ENCODE data around the gene SCAMP4. TPM values are rescaled to one million over a fixed set of nuclear protein-coding genes. Genes with fewer than 3 reads are reported as not detected.

Gene SCAMP4
- total RNA-seq, 6 experiments from 2014 or later: 51.7 to 84.8 (median 58.5) TPM

- Mint-ChIP-seq H3K4me3 (peak overlapping the region; percentile 93), H3K9me3 (no peaks in the 10 kb centered on the region), H3K27me3 (ENCODE audit: insufficient read depth) (no peaks in the 10 kb centered on the region; the same call in 1 of the 2 replicates), H3K27ac (peak overlapping the region; percentile 94), H3K36me3 (ENCODE audit: low read depth) (no peaks in the 10 kb centered on the region; the same call in 1 of the 2 replicates), H3K4me1 (ENCODE audit: low read depth) (peaks cover 12% of the 10 kb centered on the region)
- no peak for TF ChIP-seq CTCF (IDR thresholded peaks at IDR 0.05)
- no peak for DNase-seq
Measured at GRCh38 chr19:1905863-1906375, 720 bp downstream of the SCAMP4 start.

DNA sequence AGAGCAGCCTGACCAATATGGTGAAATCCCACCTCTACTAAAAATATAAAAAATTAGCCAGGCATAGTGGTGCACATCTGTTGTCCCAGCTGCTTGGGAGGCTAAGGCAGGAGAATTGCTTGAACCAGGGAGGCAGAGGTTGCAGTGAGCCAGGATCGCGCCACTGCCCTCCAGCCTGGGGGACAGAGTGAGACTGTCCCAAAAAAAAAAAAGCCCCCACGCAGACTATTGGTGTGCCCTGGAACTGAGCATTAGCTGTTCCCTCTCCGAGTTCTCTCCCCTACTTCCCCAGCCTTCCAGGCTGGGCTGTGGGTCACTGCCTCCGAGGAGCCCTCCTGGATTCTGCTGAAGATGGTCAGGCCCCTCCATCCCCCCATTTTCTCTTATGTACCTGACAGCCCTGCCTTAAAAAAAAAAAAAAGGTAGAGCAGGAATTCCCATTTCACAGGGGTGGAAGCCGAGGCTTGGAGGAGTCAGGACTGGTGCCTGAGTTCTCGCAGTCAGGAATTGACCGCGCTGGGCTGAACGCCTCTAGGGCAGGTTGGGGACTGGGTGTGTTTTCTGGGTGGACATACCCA lies 1.9 kb downstream of the SCAMP4 start:
- Mint-ChIP-seq H3K4me3 (0 out of 2 replicates have a peak overlapping the region, but pooled peaks have one; percentile 24), H3K27ac (no peak overlapping the region), H3K27me3 (ENCODE audit: insufficient read depth) (no peaks in the 10 kb centered on the region; the same call in 1 of the 2 replicates), H3K4me1 (ENCODE audit: low read depth) (peaks cover 12% of the 10 kb centered on the region), H3K36me3 (ENCODE audit: low read depth) (no peaks in the 10 kb centered on the region; the same call in 1 of the 2 replicates), H3K9me3 (no peaks in the 10 kb centered on the region)
- no peak for TF ChIP-seq CTCF (IDR thresholded peaks at IDR 0.05)
- no peak for DNase-seq

DNA sequence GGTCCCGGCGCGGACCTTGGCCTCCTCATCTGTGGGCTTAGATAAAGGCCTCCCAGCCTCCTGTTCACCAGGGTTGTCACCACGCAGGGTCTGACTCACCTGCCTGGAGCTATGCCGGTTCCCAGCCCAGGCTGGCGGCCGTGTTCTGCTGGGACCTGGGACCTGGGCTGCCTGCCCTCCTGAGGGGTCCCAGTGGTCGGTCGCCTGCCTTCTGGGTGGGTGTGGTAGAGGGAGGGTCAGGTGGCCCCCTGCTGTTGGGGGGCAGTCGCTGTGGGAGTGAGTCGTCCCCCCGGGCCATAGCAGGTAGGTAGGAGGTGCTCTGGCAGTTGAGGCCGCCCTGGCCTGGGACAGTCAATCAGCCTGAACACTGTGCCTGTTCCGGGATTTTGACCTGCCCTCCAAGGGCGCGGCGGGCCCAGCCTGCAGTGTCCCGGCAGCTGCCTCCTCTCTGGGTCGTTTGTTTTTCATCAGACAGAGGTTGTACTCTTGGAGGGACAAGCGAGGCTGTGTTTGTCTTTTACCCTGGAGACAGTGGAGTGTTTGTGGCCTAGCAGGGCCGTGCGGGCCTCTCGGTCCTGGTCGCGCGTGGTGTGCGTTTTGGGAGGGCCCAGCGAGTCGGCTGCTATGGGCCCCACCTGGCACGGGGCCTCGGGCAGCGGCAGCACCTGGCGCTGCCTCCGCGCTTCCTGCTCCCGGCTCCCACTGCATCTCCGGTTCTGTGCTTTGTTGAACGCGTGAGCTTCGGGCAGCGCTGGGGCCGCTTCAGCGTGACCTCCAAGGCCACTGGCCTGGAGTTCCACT lies 2.6 kb downstream of the SCAMP4 start:
- TF ChIP-seq CTCF (IDR thresholded peaks at IDR 0.05): no peak
- no peak overlapping the region for H3K4me3 Mint-ChIP-seq
- no peak for DNase-seq
- H3K27me3 Mint-ChIP-seq (ENCODE audit: insufficient read depth): no peaks in the 10 kb centered on the region; the same call in 1 of the 2 replicates
- no peak overlapping the region for H3K27ac Mint-ChIP-seq
- no peaks in the 10 kb centered on the region; the same call in 1 of the 2 replicates for H3K36me3 Mint-ChIP-seq (ENCODE audit: low read depth)
- peaks cover 12% of the 10 kb centered on the region for H3K4me1 Mint-ChIP-seq (ENCODE audit: low read depth)
- H3K9me3 Mint-ChIP-seq: no peaks in the 10 kb centered on the region

- no peaks in the 10 kb centered on the region for H3K9me3 Mint-ChIP-seq
- no peak for DNase-seq
- H3K36me3 Mint-ChIP-seq (ENCODE audit: low read depth): no peaks in the 10 kb centered on the region; the same call in 1 of the 2 replicates
- H3K4me1 Mint-ChIP-seq (ENCODE audit: low read depth): peaks cover 12% of the 10 kb centered on the region
- H3K4me3 Mint-ChIP-seq: no peak overlapping the region
- H3K27me3 Mint-ChIP-seq (ENCODE audit: insufficient read depth): no peaks in the 10 kb centered on the region; the same call in 1 of the 2 replicates
- TF ChIP-seq CTCF (IDR thresholded peaks at IDR 0.05): no peak
- H3K27ac Mint-ChIP-seq: no peak overlapping the region
Measured at GRCh38 chr19:1908364-1908678, 3.1 kb downstream of the SCAMP4 start.

DNA sequence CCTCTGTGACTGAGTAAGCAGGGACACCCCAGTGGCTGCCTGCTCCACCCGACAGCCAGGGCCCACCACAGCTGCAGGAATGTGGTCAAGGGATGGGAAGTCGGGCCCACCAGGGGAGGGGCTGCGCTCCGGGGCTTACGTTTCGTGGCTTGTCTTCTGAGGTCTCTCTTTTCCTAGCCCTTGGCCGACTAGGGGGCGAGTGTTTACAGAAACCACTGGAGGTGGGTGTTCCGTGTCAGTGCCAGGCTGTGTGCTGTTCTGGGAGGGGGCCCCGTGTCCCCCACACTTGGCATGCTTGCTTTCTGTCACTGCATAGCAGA lies 4.5 kb downstream of the SCAMP4 start:
- TF ChIP-seq CTCF (IDR thresholded peaks at IDR 0.05): no peak
- no peak overlapping the region for H3K27ac Mint-ChIP-seq
- no peak for DNase-seq
- no peaks in the 10 kb centered on the region; the same call in 1 of the 2 replicates for H3K36me3 Mint-ChIP-seq (ENCODE audit: low read depth)
- no peaks in the 10 kb centered on the region; the same call in 1 of the 2 replicates for H3K27me3 Mint-ChIP-seq (ENCODE audit: insufficient read depth)
- peaks cover 12% of the 10 kb centered on the region for H3K4me1 Mint-ChIP-seq (ENCODE audit: low read depth)
- no peak overlapping the region for H3K4me3 Mint-ChIP-seq
- no peaks in the 10 kb centered on the region for H3K9me3 Mint-ChIP-seq
